Measurements from ENCODE around the gene TRDN. TPM values are rescaled to one million over a fixed set of nuclear protein-coding genes. Genes with fewer than 3 reads are reported as not detected.

Gene TRDN
- not detected for total RNA-seq

GRCh38 chr6:123636782-123637181 lies at the start of gene TRDN:
Gene TRDN (minus strand): TSS chr6:123636950. CDS start chr6:123636775, 175 bp downstream.

Other genes starting within 250 kb of the TRDN start
- gene NKAIN2, start 166.9 kb upstream of the TRDN start, total RNA-seq, result not detected

Measured in activated naive CD4-positive, alpha-beta T cell treated with anti-CD3 and anti-CD28 coated beads, Interleukin-2, amount 10 ng/mL, durations not matched to agents 5 hours and 36 hours (primary cell).